Measurements from ENCODE around the gene SPEN. TPM values are rescaled to one million over a fixed set of nuclear protein-coding genes. Genes with fewer than 3 reads are reported as not detected.

The SPEN gene
- total RNA-seq, 1 experiment from 2014 or later: 48.3 TPM

GRCh38 chr1:15950302-15950701 is 102.8 kb downstream of the SPEN start:
- Mint-ChIP-seq H3K9me3 (ENCODE audit: low read depth, unreplicated experiment) (no peaks in the 10 kb centered on the region), H3K27ac (ENCODE audit: unreplicated experiment) (no peak overlapping the region), H3K4me3 (ENCODE audit: low read depth, unreplicated experiment) (no peak overlapping the region), H3K27me3 (ENCODE audit: unreplicated experiment) (no peaks in the 10 kb centered on the region), H3K4me1 (ENCODE audit: low read depth, unreplicated experiment) (peaks cover 8% of the 10 kb centered on the region), H3K36me3 (ENCODE audit: insufficient read depth, unreplicated experiment) (peaks cover 22% of the 10 kb centered on the region)
- CTCF ChIA-PET: interaction anchor here (1.1 kb wide), 1 partner anchor 26 kb away, joined by 3 read pairs; the partner anchor contains the start of gene ZBTB17
- no TSS peak for BruUV-seq (replicated peaks)
- intact Hi-C loops (cut with micrococcal nuclease; ENCODE audit: unreplicated experiment): no loop called here
- no peak for TF ChIP-seq CTCF (IDR thresholded peaks at IDR 0.05; ENCODE audit: unreplicated experiment)
- no peak for DNase-seq

GRCh38 chr1:15950763-15951295 is 103.3 kb downstream of the SPEN start:
- no peak for TF ChIP-seq CTCF (IDR thresholded peaks at IDR 0.05; ENCODE audit: unreplicated experiment)
- Mint-ChIP-seq H3K9me3 (ENCODE audit: low read depth, unreplicated experiment) (no peaks in the 10 kb centered on the region), H3K4me1 (ENCODE audit: low read depth, unreplicated experiment) (peaks cover 8% of the 10 kb centered on the region), H3K4me3 (ENCODE audit: low read depth, unreplicated experiment) (no peak overlapping the region), H3K27me3 (ENCODE audit: unreplicated experiment) (no peaks in the 10 kb centered on the region), H3K36me3 (ENCODE audit: insufficient read depth, unreplicated experiment) (peaks cover 21% of the 10 kb centered on the region), H3K27ac (ENCODE audit: unreplicated experiment) (no peak overlapping the region)
- CTCF ChIA-PET: no interaction called here
- no TSS peak for BruUV-seq (replicated peaks)
- no peak for DNase-seq
- intact Hi-C loops (cut with micrococcal nuclease; ENCODE audit: unreplicated experiment): no loop called here

DNA sequence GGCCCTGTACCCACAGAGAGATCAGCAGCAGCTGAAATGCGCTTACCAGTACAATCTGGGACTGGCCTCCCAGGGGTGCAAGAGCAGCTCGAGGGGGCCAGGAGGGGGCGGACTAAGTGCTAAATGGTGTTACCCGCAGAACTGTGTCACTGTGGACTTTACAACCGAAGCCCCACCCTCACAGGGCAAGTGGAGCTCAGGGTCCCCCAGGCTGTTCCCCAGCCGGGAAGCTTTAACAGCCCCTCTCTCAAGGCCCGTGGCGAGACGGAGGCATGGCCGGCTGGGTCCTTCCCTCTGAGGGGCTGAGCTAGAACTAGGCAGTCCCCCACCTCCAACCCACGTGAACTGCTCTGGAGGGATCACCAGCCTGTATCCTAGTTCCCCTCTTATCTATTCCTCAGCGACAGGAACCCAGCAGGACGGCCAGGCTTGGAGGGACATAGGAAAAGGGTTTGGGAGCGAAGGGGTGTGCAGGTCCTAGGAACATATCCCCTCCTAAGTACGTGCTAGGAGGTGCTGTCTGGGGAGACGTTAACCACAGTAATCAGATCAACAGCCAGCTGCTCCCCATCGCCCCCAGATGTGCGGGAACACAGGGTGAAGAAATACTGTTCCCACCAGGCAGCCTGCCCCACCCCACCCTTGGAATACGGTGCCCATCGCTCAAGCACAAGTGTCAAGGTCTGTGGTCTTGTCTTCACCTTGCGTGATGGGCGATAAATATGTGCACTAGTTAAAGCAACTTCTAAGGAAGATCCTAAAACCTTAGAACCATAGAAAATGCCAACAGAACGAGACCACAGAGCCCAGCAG is 104.0 kb downstream of the SPEN start:
- Mint-ChIP-seq H3K27ac (ENCODE audit: unreplicated experiment) (no peak overlapping the region), H3K4me1 (ENCODE audit: low read depth, unreplicated experiment) (peaks cover 8% of the 10 kb centered on the region), H3K27me3 (ENCODE audit: unreplicated experiment) (no peaks in the 10 kb centered on the region), H3K4me3 (ENCODE audit: low read depth, unreplicated experiment) (no peak overlapping the region), H3K9me3 (ENCODE audit: low read depth, unreplicated experiment) (no peaks in the 10 kb centered on the region), H3K36me3 (ENCODE audit: insufficient read depth, unreplicated experiment) (peaks cover 24% of the 10 kb centered on the region)
- DNase-seq: no peak
- intact Hi-C loops (cut with micrococcal nuclease; ENCODE audit: unreplicated experiment): no loop called here
- no TSS peak for BruUV-seq (replicated peaks)
- CTCF ChIA-PET: no interaction called here
- no peak for TF ChIP-seq CTCF (IDR thresholded peaks at IDR 0.05; ENCODE audit: unreplicated experiment)

GRCh38 chr1:15952317-15953258 is 105.1 kb downstream of the SPEN start:
- intact Hi-C loops (cut with micrococcal nuclease; ENCODE audit: unreplicated experiment): no loop called here
- Mint-ChIP-seq H3K27ac (ENCODE audit: unreplicated experiment) (no peak overlapping the region), H3K9me3 (ENCODE audit: low read depth, unreplicated experiment) (no peaks in the 10 kb centered on the region), H3K4me3 (ENCODE audit: low read depth, unreplicated experiment) (no peak overlapping the region), H3K36me3 (ENCODE audit: insufficient read depth, unreplicated experiment) (peaks cover 24% of the 10 kb centered on the region), H3K27me3 (ENCODE audit: unreplicated experiment) (no peaks in the 10 kb centered on the region), H3K4me1 (ENCODE audit: low read depth, unreplicated experiment) (peaks cover 8% of the 10 kb centered on the region)
- no peak for TF ChIP-seq CTCF (IDR thresholded peaks at IDR 0.05; ENCODE audit: unreplicated experiment)
- DNase-seq: no peak
- no TSS peak for BruUV-seq (replicated peaks)
- CTCF ChIA-PET: no interaction called here
